RWPE2 (cell line): ENCODE measurements around the gene ELOVL1.

Source experiments
- ATAC-seq: fragments of 200-7000 bp; cut with Tn5 transposase; 3 replicates; pipeline ENCODE4 v1.9.1; 2021; ENCODE audit warnings: low read depth
- DNase-seq: peaks from one replicate; pipeline ENCODE4 v3.0.0-alpha.2; 2020; ENCODE audit warnings: low spot score
- H3K27ac ChIP-seq: fragments of 450-650 bp; 2 replicates; pipeline ENCODE4 v1.5.1; 2017; ENCODE audit warnings: mild to moderate bottlenecking; ENCODE audit not compliant: poor library complexity, severe bottlenecking
- H3K27me3 ChIP-seq: fragments of 250-450 bp; sonication (Bioruptor Pico); 2 replicates; pipeline ENCODE4 v1.5.1; 2021; ENCODE audit warnings: mild to moderate bottlenecking, moderate library complexity; ENCODE audit not compliant: insufficient read depth, poor library complexity, severe bottlenecking
- H3K36me3 ChIP-seq: fragments of 250-450 bp; sonication (Bioruptor Pico); 2 replicates; pipeline ENCODE4 v1.5.1; 2020; ENCODE audit warnings: low read depth, mild to moderate bottlenecking, moderate library complexity
- H3K4me1 ChIP-seq: fragments of 250-450 bp; sonication (Bioruptor Pico); 2 replicates; pipeline ENCODE4 v1.5.1; 2021; ENCODE audit warnings: mild to moderate bottlenecking, moderate library complexity; ENCODE audit not compliant: insufficient read depth, poor library complexity, severe bottlenecking
- H3K4me3 ChIP-seq: fragments of 250-450 bp; sonication (Bioruptor Pico); 2 replicates; pipeline ENCODE4 v1.5.1; 2021; ENCODE audit warnings: mild to moderate bottlenecking, moderate library complexity; ENCODE audit not compliant: severe bottlenecking
- H3K9me3 ChIP-seq: fragments of 250-450 bp; sonication (Bioruptor Pico); 2 replicates; pipeline ENCODE4 v1.5.1; 2021; ENCODE audit warnings: mild to moderate bottlenecking, moderate library complexity; ENCODE audit not compliant: severe bottlenecking
- CTCF ChIP-seq: fragments of 450-650 bp; IDR thresholded peaks from one replicate; pipeline ENCODE4 v1.5.1; 2017; ENCODE audit warnings: mild to moderate bottlenecking, moderate library complexity; ENCODE audit not compliant: poor library complexity, severe bottlenecking

Gene ELOVL1

GRCh38 chr1:43381612-43382011, 13.8 kb upstream of the ELOVL1 start:
- no peak for TF ChIP-seq CTCF
- DNase-seq (no peak), ATAC-seq (no peak)
- H3K4me3 ChIP-seq, result no peak overlapping the region
- H3K36me3 ChIP-seq, result peaks cover 44% of the 10 kb centered on the region
- no peak overlapping the region for H3K27ac ChIP-seq
- no peaks in the 10 kb centered on the region for H3K27me3 ChIP-seq
- H3K9me3 ChIP-seq, result no peaks in the 10 kb centered on the region
- H3K4me1 ChIP-seq, result no peaks in the 10 kb centered on the region

GRCh38 chr1:43379476-43379875, 11.7 kb upstream of the ELOVL1 start:
- Histone ChIP-seq H3K4me3 (no peak overlapping the region), H3K27me3 (no peaks in the 10 kb centered on the region), H3K4me1 (no peaks in the 10 kb centered on the region), H3K9me3 (no peaks in the 10 kb centered on the region), H3K36me3 (peaks cover 23% of the 10 kb centered on the region), H3K27ac (no peak overlapping the region)
- TF ChIP-seq CTCF, result no peak
- ATAC-seq, result no peak
- DNase-seq, result no peak

GRCh38 chr1:43377831-43378230, 10.0 kb upstream of the ELOVL1 start:
- no peaks in the 10 kb centered on the region for H3K9me3 ChIP-seq
- TF ChIP-seq CTCF, result no peak
- H3K4me3 ChIP-seq, result no peak overlapping the region
- H3K4me1 ChIP-seq, result peaks cover 15% of the 10 kb centered on the region
- peaks cover 6% of the 10 kb centered on the region for H3K36me3 ChIP-seq
- ATAC-seq, result no peak
- no peak overlapping the region for H3K27ac ChIP-seq
- DNase-seq, result no peak
- no peaks in the 10 kb centered on the region for H3K27me3 ChIP-seq

- H3K36me3 ChIP-seq, result 0 out of 2 replicates have a peak, but pooled peaks cover 3% of the 10 kb centered on the region
- H3K27ac ChIP-seq, result no peak overlapping the region
- no peak for ATAC-seq
- no peaks in the 10 kb centered on the region for H3K27me3 ChIP-seq
- TF ChIP-seq CTCF, result no peak
- H3K9me3 ChIP-seq, result no peaks in the 10 kb centered on the region
- H3K4me3 ChIP-seq, result no peak overlapping the region
- H3K4me1 ChIP-seq, result peaks cover 23% of the 10 kb centered on the region
- DNase-seq, result no peak
Observed at GRCh38 chr1:43376723-43377235, 9.0 kb upstream of the ELOVL1 start.

GRCh38 chr1:43373066-43373940, 5.5 kb upstream of the ELOVL1 start:
- Histone ChIP-seq H3K27ac (peak overlapping the region; percentile 95), H3K36me3 (no peaks in the 10 kb centered on the region), H3K9me3 (no peaks in the 10 kb centered on the region), H3K4me1 (peaks cover 36% of the 10 kb centered on the region), H3K27me3 (no peaks in the 10 kb centered on the region), H3K4me3 (no peak overlapping the region)
- no peak for TF ChIP-seq CTCF
- ATAC-seq (peak; percentile 78), DNase-seq (no peak)
